ENCODE data around the gene COPZ1.

The COPZ1 gene

DNA sequence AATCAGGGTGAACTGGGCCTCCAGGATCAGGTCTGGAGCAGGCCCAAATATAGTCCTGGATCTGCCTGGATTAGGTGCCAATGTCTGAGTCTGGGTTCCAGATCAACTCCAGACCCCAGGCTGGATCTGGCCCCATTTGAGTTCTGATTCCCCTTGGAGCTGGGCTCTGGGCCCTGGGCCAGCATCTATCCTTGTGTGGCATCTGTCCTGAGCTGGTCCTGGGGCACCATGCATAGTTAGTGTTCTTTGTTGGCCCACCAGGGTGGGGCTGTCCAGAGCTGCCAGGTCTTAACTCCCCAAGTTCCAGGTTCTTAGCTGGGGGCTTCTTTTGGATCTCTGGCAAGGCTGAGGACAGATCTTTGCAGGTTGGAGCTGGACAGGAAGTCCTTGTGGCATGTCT lies 70.6 kb downstream of the COPZ1 start:
- Histone ChIP-seq H3K27me3 (replicated peaks; ENCODE audit: control insufficient read depth, insufficient read depth, low read length, poor library complexity, severe bottlenecking) (no peaks in the 10 kb centered on the region), H3K4me3 (ENCODE audit: insufficient read depth, low read depth, low read length, poor library complexity, severe bottlenecking) (no peak overlapping the region)

GRCh38 chr12:54397157-54397556 lies 72.2 kb downstream of the COPZ1 start:
- Histone ChIP-seq H3K4me3 (ENCODE audit: insufficient read depth, low read depth, low read length, poor library complexity, severe bottlenecking) (no peak overlapping the region), H3K36me3 (ENCODE audit: control insufficient read depth, insufficient read depth, low read length) (peaks cover 87% of the 10 kb centered on the region), H3K9me3 (ENCODE audit: control insufficient read depth, low read length) (no peaks in the 10 kb centered on the region), H3K4me1 (ENCODE audit: control insufficient read depth, insufficient read depth, low read length, poor library complexity, severe bottlenecking) (no peaks in the 10 kb centered on the region), H3K27me3 (replicated peaks; ENCODE audit: control insufficient read depth, insufficient read depth, low read length, poor library complexity, severe bottlenecking) (no peaks in the 10 kb centered on the region), H3K27ac (ENCODE audit: insufficient read depth, low read length, poor library complexity, severe bottlenecking) (no peak overlapping the region)
- no peak for DNase-seq

More for the DNA sequence above, 70.6 kb downstream of the COPZ1 start:
- Histone ChIP-seq H3K9me3 (ENCODE audit: control insufficient read depth, low read length) (no peaks in the 10 kb centered on the region), H3K27ac (ENCODE audit: insufficient read depth, low read length, poor library complexity, severe bottlenecking) (no peak overlapping the region), H3K36me3 (ENCODE audit: control insufficient read depth, insufficient read depth, low read length) (peaks cover 71% of the 10 kb centered on the region), H3K4me1 (ENCODE audit: control insufficient read depth, insufficient read depth, low read length, poor library complexity, severe bottlenecking) (peaks cover 4% of the 10 kb centered on the region)
- no peak for DNase-seq

- H3K9me3 ChIP-seq (ENCODE audit: control insufficient read depth, low read length): no peaks in the 10 kb centered on the region
- DNase-seq: no peak
- H3K4me3 ChIP-seq (ENCODE audit: insufficient read depth, low read depth, low read length, poor library complexity, severe bottlenecking): no peak overlapping the region
- H3K36me3 ChIP-seq (ENCODE audit: control insufficient read depth, insufficient read depth, low read length): peaks cover 91% of the 10 kb centered on the region
- H3K27ac ChIP-seq (ENCODE audit: insufficient read depth, low read length, poor library complexity, severe bottlenecking): no peak overlapping the region
- no peaks in the 10 kb centered on the region for H3K27me3 ChIP-seq (replicated peaks; ENCODE audit: control insufficient read depth, insufficient read depth, low read length, poor library complexity, severe bottlenecking)
- no peaks in the 10 kb centered on the region for H3K4me1 ChIP-seq (ENCODE audit: control insufficient read depth, insufficient read depth, low read length, poor library complexity, severe bottlenecking)
Measured at GRCh38 chr12:54398218-54398617, 73.3 kb downstream of the COPZ1 start.

GRCh38 chr12:54398995-54399793 lies 74.3 kb downstream of the COPZ1 start:
- no peaks in the 10 kb centered on the region for H3K4me1 ChIP-seq (ENCODE audit: control insufficient read depth, insufficient read depth, low read length, poor library complexity, severe bottlenecking)
- peak; percentile 74 to 79 (median 76) for DNase-seq
- no peak overlapping the region for H3K4me3 ChIP-seq (ENCODE audit: insufficient read depth, low read depth, low read length, poor library complexity, severe bottlenecking)
- H3K27me3 ChIP-seq (replicated peaks; ENCODE audit: control insufficient read depth, insufficient read depth, low read length, poor library complexity, severe bottlenecking): no peaks in the 10 kb centered on the region
- no peak overlapping the region for H3K27ac ChIP-seq (ENCODE audit: insufficient read depth, low read length, poor library complexity, severe bottlenecking)
- H3K9me3 ChIP-seq (ENCODE audit: control insufficient read depth, low read length): no peaks in the 10 kb centered on the region
- H3K36me3 ChIP-seq (ENCODE audit: control insufficient read depth, insufficient read depth, low read length): peaks cover 98% of the 10 kb centered on the region

DNA sequence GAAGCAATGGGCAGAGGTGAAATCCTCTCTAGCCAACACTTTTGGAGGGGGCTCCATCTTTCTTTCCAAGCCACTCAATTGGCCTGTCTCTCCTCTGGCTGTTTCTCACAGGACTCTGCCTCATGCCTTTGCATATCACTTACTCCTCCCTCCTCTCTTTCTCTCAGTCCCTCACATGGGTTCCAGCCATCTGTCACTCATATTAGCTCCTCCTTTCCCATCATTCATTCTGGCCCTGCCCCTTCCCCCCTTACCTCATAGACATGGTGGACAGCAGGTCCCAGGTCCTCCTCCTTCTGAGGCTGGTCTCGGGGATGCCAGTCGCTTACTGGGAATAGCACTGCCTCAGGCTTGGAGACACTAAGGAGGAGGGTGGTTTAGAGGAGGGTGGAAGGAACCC lies 76.2 kb downstream of the COPZ1 start:
- DNase-seq: no peak
- H3K27ac ChIP-seq (ENCODE audit: insufficient read depth, low read length, poor library complexity, severe bottlenecking): no peak overlapping the region
- H3K9me3 ChIP-seq (ENCODE audit: control insufficient read depth, low read length): no peaks in the 10 kb centered on the region
- no peak overlapping the region for H3K4me3 ChIP-seq (ENCODE audit: insufficient read depth, low read depth, low read length, poor library complexity, severe bottlenecking)
- no peaks in the 10 kb centered on the region for H3K27me3 ChIP-seq (replicated peaks; ENCODE audit: control insufficient read depth, insufficient read depth, low read length, poor library complexity, severe bottlenecking)
- H3K4me1 ChIP-seq (ENCODE audit: control insufficient read depth, insufficient read depth, low read length, poor library complexity, severe bottlenecking): peaks cover 11% of the 10 kb centered on the region
- peaks cover 98% of the 10 kb centered on the region for H3K36me3 ChIP-seq (ENCODE audit: control insufficient read depth, insufficient read depth, low read length)
